C4-2B (cell line): Measurements from ENCODE around the gene INPP4A.

Source experiments
- H3K27ac ChIP-seq: fragments of 450-650 bp; 2 replicates; pipeline ENCODE4 v1.5.1; 2017
- CTCF ChIP-seq: fragments of 450-650 bp; conservative IDR thresholded peaks from 2 replicates; pipeline ENCODE4 v1.5.1; 2017; ENCODE audit warnings: mild to moderate bottlenecking
- ZFX ChIP-seq: fragments of 450-650 bp; IDR thresholded peaks from 2 replicates; pipeline ENCODE4 v1.6.1; 2017

Gene INPP4A

GRCh38 chr2:98494699-98495098 lies 50.0 kb downstream of the INPP4A start:
- H3K27ac ChIP-seq, result no peak overlapping the region
- TF ChIP-seq CTCF, result no peak

DNA sequence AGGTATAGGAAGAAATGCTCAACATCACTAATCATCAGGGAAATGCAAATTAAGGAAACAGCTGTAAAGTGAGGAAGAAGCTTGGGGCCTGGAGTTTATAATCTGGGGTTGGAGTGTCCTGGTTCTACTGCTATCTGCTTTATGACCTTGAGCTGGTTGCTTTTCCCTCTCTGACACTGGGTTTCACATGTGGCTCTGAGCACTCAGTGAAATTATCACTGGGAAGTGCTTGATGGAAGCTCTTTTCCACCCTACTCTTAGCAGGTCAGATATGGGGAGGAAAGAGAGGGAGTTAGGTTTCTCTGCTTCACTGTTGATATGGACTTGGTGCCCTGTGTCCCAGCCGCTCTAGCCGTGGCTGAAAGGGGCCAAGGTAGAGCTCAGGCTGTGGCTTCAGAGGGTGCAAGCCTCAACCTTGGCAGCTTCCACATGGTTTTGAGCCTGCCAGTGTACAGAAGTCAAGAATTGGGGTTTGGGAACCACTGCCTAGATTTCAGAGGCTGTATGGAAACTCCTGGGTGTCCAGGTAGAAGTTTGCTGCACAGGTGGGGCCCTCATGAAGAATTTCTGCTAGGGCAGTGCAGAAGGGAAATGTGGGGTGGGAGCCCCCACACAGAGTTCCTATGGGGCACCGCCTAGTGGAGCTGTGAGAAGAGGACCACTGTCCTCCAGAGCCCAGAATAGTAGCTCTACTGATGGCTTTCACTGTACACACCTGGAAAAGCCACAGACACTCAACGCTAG lies 52.3 kb downstream of the INPP4A start:
- H3K27ac ChIP-seq, result no peak overlapping the region
- no peak for TF ChIP-seq CTCF
- no peak for TF ChIP-seq ZFX

DNA sequence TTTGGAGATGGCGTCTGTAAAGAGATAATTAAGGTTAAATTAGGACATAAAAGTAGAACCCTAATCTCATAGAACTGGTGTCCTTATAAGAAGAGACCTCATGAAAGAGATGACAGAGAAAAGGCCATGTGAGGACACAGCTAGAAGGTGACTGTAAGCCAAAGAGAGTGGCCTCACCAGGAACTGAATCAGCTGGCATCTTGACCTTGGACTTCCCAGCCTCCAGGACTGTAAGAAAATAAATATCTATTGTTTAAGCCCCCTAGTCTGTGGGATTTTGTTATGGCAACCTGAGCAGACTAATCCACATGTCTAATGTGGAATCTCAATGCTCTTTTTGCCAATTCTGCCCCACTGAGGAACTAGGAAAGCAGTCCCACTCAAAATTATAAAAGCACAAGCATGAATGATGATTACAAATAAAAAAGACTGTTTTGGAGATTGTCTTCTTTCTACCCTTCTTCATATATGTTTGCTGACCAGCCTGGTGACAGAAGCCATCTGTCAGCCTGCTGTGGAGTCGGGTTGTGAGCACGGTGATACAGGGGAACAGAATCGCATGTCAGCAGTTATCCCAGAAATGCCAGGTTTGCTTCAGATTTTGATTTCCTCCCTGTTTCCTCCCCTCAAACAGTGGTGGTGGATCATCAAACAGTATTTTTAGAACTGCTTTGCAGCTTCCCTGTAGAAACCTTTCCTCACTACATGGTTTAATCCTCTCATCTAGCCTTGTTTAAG lies 54.2 kb downstream of the INPP4A start:
- TF ChIP-seq CTCF (no peak), ZFX (no peak)
- no peak overlapping the region for H3K27ac ChIP-seq

- no peak overlapping the region for H3K27ac ChIP-seq
- TF ChIP-seq ZFX (no peak), CTCF (no peak)
Observed at GRCh38 chr2:98500561-98500960, 55.9 kb downstream of the INPP4A start.

- H3K27ac ChIP-seq, result no peak overlapping the region
- TF ChIP-seq CTCF (no peak), ZFX (no peak)
Observed at GRCh38 chr2:98501223-98501622, 56.6 kb downstream of the INPP4A start.

DNA sequence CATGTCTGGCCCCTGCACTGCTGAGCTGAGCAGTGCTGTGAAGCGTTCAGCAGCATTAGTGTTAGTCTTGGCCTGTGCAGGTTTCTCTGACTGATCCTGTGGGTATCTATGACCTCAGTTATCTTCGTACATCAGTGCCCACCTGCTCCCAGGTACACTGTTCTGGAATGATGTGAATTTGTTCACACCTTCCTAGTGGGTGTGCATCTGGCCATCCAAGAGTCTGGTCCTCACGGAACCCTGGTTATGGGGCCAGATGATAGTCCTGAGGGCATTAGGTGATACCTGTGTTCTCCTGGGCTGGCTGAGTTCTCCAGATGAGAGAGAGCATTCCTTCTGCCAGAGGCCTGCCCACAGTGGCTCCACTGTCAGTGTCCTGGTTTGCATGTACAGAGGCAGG lies 57.2 kb downstream of the INPP4A start:
- TF ChIP-seq CTCF (no peak), ZFX (no peak)
- H3K27ac ChIP-seq, result no peak overlapping the region

DNA sequence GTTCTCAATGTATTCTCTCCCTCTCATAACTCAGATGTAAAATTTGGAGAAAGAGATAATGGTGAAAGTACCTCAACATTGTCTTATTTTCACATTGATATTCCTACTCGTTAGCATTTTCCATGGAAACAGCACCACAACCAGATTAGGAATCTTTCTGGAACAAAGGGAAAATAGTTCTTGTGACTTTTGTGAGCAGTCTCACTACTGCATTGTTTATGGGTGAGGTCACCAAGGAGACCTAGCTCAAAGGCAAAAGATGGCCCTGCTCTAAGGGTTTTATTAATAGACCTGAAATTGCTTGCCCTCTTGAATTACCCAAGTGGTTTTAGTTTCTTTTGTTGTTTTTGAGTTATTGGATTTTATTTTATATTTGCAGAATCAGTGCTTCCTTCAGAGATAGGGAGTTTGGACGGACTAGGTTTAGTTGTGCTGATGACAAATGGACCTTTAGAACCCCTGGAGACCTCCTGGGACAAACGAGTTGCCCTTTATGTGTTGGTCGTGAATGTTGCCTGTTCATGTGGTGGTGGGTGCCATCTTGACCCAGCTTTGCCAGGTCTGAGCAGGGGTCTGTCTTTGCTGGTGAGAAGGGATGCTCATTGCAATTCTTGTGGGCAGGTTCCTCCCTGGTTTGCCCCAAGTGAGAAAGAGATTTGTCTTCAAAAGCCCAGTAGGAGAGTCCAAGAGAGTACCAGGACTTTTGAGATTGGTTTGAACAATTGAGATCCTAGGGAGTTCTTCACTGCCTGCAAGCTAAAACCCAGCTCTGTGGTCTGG lies 58.1 kb downstream of the INPP4A start:
- TF ChIP-seq CTCF (no peak), ZFX (no peak)
- no peak overlapping the region for H3K27ac ChIP-seq
